NCI-H1417 treated with DMSO at 0.1 percent for 48 hours (cell line): ENCODE data around the gene BLOC1S6.

Source experiments
- DNase-seq: peaks from one replicate; lab custom pipeline; 2025; lab: John Stamatoyannopoulos, UW

The BLOC1S6 gene

DNA sequence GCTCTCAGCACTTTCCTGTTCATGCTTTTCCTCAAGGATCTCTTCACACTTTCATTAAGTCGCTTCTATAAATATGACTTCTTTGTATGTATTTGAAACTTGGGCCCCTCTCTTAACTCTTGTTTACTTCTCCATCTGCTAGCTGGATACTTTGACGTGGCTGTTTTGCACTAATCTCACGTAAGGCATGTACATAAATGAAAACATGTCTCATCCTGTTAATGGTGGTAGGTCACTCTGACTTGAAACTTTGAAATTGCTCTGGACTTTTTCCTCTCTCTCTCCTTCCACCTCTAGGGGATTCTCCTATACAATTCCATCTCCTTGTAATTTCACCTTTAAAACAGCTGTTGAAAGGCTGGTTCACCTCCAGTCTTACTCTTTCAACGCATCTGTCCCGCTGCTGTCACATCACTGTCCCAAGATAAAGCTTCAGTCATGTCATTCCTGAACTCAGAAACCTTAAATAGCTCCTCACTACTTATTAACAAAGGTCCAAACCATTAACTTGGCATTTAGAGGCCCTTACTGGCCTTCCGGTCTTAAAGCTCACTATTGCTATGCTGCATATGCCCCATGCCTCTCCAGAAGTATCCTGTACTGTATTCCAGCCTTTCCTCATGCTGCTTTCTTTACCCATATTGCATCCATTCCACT is 1.2 kb downstream of the BLOC1S6 start:
- no peak for DNase-seq

DNA sequence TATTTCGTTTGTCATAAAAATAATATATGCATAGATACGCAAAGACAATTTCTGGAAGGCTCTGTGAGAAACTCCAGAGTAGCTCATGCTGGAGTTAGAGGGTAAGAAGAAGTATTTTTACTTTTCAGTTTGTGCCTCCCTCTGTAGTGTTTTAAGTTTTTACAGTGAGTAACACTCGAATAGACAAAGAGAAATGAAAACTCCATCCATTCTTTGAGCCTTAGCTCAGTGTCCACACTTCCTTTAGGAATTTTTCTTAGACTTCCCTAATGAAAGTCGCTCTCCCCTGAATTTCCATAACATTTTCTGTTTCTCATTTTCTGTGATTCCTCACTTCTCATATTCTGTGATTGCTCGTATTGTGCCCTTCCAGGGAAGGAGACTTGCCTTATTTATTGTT is 2.1 kb downstream of the BLOC1S6 start:
- DNase-seq, result no peak

DNA sequence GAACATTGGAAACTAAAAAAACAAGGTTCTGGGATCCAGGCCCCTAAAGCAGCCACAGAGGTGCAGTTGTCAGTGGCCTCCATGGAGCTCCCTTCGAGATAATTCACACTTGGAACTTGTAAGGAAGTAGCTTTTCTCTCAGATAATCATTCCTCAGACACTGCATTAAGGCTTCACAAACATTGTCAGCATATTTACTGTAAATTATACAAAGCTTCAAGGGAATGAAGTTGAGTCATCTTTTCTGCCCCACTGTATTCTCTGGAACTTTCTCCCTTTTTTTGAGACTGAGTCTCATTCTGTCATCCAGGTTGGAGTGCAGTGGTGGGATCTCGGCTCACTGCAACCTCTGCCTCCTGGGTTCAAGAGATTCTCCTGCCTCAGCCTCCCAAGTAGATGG is 7.1 kb downstream of the BLOC1S6 start:
- no peak for DNase-seq

DNA sequence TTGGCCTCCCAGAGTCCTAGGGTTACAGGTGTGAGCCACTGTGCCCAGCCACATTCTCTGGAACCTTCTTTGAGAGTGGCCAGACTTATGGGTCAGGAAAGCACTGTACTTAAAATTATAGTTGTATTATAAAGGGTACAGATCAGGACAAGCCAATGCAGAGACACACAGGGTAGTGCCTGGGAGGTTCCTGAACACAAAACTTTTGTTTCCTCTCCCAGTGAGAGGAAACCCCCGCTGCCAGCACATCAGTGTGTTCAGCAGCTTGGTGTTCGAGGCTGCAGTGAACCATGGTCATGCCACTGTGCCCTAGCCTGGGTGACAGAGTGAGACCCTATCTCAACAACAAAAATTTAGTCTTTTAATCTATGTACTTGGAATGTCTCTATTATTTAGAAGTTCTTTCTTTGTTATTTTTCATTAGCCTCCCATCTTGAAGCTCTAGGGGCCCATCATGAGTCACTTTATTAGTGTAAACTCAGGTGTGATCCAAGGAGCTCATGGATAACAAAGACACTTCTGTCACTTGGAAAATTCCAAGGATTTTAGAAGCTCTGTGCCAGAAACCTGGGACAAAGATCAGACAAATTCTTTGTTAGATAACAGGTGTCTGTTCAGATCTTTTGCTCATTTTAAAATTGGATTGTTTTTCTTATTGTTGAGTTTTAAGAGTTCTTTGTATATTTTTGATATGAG is 7.8 kb downstream of the BLOC1S6 start:
- no peak for DNase-seq

DNA sequence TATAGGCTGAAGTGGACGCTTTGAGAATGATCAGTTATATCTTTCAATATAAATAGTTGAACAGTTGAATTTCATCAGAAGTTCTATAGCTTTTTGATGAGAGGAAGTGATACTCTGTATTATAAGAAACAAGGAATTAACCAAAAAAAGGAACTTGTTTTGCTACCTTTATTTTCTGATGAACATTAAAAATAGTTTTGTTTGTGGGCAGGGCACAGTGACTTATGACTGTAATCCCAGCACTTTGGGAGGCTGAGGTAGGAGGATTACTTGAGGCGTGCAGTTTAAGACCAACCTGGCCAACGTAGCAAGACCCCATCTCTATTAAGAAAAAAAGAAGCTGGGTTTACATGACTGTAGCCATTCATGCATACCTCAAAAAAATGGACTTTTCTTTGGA is 16.7 kb downstream of the BLOC1S6 start:
- DNase-seq, result no peak

DNA sequence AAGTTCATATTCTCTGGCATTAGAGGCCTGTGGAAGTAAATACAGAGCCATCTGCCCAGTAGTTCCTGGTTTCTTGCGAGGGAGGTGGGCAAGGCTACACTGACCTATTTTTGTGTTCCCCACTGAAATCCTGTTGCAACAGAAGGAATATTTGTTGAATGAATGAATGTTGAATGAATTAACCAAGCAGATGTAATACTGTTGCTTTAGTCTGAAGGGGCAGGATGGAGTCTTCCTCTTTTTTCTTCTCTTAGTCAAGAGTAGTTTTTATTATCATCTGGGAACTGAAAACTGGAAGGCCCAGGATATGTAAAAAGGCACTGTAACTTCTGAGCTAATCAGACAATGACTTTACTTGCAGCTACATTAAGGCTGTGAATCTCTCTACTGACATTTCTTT is 17.1 kb downstream of the BLOC1S6 start:
- no peak for DNase-seq

DNA sequence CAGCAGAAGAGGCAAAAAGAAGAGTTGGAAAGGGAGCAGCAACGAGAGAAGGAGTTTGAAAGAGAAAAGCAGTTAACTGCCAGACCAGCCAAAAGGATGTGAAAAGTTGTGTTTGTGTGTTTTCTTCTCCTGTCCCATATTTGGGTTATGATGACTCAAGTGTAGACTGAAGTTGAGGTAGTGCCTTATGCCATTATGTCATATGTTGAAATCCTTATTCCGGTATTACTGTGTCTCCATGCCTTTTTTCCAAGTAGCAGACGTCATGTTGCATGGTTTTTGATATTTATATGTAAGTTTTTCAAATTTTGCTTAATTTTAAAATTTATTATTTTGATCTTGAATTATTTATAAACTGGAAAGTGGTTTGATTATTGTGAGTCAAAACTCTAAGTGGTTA is 19.2 kb downstream of the BLOC1S6 start:
- DNase-seq, result no peak

DNA sequence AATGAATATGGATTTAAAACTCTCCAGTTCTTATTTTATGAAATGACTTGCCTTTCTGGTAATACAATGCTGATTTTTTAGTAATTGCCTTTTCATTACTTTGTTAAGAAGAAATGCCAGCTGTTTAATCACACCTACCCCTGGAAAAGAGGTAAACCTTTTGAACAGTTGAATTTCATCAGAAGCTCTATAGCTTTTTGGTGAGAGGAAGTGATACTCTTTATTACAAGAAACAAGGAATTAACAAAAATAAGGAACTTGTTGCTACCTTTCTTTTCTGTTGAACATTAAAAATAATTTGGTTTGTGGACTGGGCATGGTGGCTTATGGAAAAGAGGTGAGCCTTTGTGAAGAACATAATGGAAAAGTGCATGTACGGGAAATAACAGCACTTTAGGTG is 19.7 kb downstream of the BLOC1S6 start:
- DNase-seq, result no peak

DNA sequence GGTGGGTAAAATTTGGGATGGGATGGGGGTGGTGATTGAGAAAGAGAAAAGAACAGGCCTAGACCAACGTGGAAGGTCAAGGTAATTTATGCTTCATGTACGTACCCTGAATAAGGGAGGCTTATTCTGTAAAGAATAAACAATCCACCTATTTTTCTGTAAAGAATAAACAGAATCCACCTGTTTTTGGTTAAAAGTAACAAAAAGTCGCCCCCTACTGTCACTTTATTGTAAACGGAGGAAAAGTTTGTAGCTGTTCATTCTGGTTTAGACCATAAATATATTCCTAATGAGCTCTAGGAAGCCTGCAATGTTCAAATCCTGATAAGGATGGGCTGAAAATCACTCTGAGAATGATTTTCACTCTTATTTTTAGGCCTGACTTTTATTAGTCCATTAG is 24.1 kb downstream of the BLOC1S6 start:
- no peak for DNase-seq

DNA sequence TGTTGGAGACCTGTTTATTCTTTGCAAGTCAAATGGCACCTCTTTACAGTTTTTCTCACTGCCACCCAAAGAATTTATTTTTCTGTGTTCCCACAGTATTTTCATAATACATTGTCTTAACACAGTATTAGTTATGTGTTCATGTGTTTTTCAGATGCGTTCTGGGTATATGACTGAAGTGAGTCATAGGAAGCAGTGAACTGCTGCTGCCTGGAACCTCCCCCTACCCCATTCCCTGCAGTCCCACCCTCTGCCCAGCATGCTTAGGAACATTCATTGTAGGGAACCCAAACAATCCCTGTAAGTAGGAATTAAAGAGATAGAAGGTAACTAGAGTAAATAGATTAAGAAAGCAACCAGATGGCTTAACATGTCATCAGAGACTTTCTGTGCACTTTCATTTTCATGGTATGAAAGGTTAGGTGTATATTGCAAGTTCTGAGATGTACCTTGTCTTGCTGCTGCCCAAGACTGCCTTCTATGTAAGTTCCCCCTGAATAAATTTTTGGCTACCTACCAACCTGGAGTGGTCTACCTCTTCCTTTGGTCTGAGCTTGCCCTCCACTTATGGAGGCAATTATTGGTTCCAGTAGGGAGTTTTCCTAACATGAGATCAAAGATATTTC is 25.7 kb downstream of the BLOC1S6 start:
- DNase-seq, result no peak

DNA sequence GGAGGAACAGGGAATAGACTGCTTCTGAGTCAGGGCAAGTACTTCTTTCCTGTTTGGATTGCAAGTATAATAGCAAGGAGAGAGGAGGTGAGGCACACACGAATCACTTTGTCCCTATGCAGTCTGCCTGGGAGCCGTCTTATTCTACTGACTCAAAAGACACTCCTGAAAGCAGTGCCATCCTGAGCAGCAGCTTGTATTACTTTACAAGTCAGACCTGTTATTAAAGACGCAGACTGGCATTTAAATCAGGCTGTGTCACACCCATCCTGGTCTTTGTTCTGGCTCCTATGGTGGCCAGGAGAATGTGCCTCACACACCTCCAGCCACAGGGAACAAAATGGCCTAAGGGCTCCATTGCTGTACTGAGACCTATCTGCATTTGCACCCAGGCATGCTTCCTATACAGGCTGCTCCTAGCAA is 29.7 kb downstream of the BLOC1S6 start:
- no peak for DNase-seq

DNA sequence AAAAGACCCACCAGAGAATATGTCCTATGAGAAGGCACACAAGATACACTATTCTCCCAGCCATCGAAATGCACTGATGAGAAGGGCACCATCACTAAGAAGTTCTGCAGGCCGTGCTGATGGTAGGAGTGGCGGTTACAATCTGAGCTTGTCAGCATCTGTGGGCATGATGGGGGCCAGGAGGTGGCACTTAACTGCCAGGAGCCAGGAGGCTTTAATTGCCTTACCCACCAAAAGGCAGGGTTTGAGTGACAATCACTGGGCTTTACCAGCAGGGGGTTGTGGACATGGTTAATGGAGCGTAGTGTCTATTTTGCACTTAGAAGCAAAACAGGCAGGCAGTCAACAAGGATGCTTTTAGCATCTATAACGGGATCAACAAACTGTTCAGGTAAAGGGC is 31.6 kb downstream of the BLOC1S6 start:
- no peak for DNase-seq

DNA sequence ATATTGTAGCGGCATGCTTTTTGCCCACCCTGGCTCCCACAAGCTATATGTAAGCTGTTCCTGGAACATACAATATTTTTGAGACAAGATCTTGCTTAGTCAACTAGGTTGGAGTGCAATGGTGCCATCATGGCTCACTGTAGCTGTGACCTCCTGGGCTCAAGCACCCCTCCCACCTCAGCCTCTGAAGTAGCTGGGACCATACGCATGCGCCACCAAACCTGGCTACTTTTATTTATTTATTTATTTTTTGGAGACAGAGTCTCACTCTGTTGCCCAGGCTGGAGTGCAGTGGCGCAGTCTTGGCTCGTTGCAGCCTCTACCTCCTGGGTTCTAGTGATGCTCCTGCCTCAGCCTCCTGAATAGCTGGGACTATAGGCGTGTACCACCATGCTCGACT is 41.0 kb downstream of the BLOC1S6 start:
- DNase-seq, result no peak

DNA sequence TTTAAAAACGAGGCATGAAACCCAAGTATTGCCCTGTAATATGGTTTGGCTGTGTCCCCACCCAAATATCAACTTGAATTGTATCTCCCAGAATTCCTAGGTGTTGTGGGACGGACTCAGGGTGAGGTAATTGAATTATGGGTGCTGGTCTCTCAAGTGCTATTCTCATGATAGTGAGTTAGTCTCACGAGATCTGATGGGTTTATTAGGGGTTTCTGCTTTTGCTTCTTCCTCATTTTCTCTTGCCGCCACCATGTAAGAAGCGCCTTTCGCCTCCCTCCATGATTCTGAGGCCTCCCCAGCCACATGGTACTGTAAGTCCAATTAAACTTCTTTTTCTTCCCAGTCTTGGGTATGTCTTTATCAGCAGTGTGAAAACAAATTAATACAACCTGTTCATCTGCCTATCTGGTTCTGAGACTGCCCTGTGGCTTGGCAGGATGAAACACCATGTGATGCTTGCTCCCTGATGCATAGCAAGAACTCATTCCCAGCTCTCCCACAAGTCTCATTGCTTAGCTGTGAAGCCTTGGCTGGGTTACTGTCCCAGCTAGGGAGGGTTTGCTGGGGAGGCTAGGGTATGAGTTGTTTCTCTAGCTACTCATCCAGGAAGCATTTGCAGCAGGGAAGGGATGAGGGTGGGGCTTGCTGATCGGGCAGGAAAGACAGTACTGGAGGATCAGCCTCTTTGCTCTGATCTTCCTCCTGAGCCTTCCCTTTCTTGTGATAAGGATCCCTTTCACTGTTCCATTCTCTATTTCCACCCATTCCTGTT is 43.9 kb downstream of the BLOC1S6 start:
- no peak for DNase-seq

DNA sequence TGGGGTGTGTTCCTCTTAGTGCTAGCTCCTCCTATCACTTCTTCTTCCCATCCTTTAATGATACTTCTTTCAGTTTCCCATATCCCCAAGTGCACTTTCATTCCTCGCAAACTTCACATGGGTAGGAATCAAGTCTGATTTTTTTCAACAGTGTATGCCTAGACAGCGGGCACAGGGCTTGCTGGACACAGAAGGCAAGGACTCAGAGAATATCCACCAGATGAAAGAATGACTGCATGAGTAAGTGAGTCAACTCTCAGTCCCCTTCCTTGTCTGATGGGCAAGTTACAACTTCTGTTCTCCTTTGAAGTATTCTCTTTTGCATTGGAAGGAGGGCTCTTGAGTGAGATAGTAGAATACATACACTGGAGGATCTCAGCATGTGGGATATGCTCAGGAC is 44.6 kb downstream of the BLOC1S6 start:
- no peak for DNase-seq

DNA sequence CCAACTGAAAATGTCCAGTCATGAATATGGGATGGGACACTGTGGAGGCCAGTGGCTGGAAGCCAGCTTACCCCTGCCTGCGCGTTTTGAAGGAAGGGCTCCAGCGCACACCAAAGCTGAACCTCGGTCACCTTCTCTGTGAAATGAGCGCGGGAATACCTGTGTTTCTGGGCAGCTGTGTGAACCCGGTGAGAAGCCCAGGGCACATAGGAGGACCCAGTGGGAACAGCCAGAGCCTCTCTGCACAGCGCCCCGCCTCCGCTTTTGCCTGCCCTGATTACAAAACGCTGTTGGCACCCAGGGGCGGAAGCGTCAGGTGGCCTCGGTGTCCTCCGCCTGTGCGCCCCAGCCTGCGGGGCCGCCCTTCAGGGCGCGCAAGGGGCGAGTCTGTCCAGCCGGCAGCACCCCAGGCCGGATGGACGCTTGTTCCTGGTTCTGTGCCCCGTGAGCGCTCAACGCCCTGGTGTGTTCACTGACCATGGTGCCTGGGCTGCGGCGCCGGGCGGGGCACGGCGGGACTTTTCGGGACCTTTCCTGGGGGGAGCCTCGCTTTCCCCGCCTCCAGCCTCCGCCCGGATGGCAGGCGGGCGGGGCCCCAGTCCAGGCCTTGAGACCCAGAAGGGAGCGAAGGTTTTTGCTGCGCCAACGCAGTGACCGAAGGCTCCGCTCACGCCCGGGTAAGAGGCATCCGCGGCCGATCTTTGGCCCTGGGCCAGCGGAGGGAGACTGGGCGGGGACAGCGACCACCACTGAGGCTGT is 47.4 kb downstream of the BLOC1S6 start, which contains the start of gene SQOR:
Gene SQOR (plus strand): TSS at position 598 of the 759 bp plus-strand sequence. CDS start 23,895 bp downstream, outside the sequence.
- DNase-seq, result no peak

DNA sequence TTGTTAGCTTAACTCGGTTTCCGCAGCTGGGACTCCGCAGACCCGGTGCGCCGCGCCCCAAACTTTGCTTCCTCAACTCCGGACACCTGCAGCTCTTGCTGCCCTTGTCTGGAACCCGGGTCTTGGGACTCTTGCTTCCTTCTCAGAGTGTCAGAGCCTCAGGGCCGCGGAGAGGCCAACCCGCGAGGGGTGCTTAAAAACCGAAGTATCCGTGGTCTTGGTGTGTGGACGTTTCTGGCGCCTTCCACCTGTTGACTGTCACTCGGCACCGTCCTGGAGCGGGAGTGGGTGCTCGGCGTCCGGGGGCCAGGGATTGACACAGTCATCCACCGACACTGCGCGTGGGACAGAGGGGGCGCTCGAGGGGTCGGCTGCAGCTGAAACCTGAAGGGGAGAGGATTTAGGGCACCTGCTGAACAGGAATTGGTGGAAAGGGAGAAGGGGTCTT is 48.0 kb downstream of the BLOC1S6 start:
- no peak for DNase-seq

DNA sequence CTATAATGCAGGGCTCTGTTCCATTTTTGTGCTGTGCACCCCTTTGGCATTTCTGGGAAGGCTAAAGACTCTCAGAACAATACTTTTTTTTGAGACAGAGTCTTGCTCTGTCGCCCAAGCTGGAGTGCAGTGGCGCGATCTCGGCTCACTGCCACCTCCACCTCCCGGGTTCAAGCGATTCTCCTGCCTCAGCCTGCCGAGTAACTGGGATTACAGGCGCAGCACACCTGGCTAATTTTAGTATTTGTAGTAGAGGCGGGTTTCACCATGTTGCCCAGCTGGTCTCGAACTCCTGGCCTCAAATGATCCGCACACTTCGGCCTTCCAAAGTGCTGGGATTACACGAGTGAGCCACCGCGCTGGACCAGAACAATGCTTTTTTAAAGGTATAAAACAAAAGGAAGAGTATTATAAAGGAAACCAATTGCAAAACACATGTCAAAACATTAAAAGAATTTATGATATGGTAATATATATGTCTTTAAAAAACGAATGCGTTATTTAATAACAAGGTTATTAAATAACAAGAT is 48.6 kb downstream of the BLOC1S6 start:
- DNase-seq, result no peak

DNA sequence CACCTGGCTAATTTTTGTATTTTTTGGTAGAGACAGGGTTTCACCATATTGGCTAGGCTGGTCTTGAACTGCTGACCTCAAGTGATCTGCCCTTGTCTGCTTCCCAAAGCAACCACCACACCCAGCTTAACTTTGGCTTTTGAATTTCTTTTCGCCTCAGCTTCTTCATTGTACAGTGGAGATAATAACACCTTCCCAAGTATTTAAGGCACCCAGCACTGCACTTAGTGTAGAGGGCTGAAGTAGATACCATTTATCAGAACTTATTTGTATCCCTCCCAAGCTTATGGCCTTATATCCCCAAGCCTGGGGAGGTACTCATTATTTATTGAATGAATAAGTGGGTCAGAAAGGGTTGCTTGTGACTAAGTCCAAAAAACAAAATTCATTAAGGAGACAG is 50.0 kb downstream of the BLOC1S6 start:
- DNase-seq, result no peak

DNA sequence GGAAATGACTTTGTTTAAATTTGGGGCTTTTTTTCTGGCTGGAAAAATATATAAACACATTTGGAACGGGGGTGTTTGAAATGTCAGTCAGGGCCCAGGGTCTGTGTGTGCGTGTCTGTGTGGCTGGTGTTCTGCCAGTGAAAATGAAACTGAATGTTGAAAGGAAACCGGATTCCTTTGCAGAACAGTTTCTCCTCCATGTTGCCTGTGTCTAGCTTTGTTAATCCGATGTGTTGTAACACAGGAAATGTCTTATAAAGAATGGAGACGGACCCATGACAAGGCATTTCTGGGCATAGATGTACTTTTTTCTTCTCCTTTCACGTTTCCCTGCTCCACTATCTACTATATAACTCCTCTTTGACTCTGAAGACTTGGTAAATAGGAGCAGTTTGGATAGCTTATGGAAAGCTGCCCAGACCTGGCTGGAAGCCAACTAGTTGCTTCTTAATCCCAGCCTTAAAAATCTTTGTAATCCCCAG is 50.4 kb downstream of the BLOC1S6 start:
- no peak for DNase-seq

DNA sequence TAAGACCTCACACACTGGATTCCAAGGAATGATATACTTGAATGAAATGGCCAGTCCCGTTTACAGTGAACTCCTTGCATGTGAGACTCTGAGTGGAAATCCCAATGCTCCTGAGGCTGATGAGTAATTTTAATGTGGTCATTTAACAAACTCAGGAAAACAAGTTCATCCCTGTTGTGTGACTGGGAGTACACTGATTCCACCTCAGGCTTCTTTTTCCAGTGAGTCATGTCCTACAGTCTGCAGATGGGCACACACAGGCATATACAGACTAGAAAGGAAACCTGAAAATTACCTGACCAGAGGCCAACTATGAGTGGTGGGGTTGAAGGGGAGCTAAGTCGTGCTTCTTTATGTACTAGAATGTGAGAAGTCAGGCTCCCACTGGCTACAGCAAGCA is 53.4 kb downstream of the BLOC1S6 start:
- DNase-seq, result no peak
